AG04450 (cell line): ENCODE measurements around the gene TEX10. TPM values are rescaled to one million over a fixed set of nuclear protein-coding genes. Genes with fewer than 3 reads are reported as not detected.

Experiments
- CTCF ChIA-PET: fragments of 300-600, 350-600 bp; formaldehyde crosslinking; extraction: SDS; loops from one replicate; lab custom pipeline; 2022; ENCODE audit warnings: antibody characterized with exemption, inconsistent platforms; lab: Charles Lee
- POLR2A ChIA-PET: fragments of 350-600 bp; formaldehyde crosslinking; extraction: SDS; loops from one replicate; lab custom pipeline; 2021; ENCODE audit warnings: antibody characterized with exemption, inconsistent platforms; lab: Yijun Ruan, JAX
- DNase-seq: peaks from one replicate; pipeline ENCODE4 v3.0.0-alpha.2; 2011; ENCODE audit warnings: low read depth, low spot score
- H3K27ac ChIP-seq: one replicate; pipeline ENCODE4 v1.5.1; 2012; ENCODE audit warnings: low read depth, low read length, control low read depth
- H3K27me3 ChIP-seq: one replicate; pipeline ENCODE4 v1.6.0; 2012; ENCODE audit warnings: low read length; ENCODE audit not compliant: control insufficient read depth, insufficient read depth
- H3K4me3 ChIP-seq: 2 replicates; pipeline ENCODE4 v1.5.1; 2011; ENCODE audit warnings: mild to moderate bottlenecking, low read depth, low read length, control low read depth
- H3K9me3 ChIP-seq: 2 replicates; pipeline ENCODE4 v1.5.1; 2012; ENCODE audit warnings: low read length; ENCODE audit not compliant: control insufficient read depth, insufficient read depth
- polyA minus RNA-seq: library from RNA; depleted of rRNA, polyadenylated mRNA; stranded (reverse); fragments of >200 nt; gene quantifications from 2 replicates; pipeline ENCODE4 v1.2.3, GENCODE V29; 2011; rRNA and poly(A)+ RNA removed
- polyA plus RNA-seq: library from polyadenylated mRNA; depleted of rRNA; stranded (reverse); fragments of >200 nt; gene quantifications from 2 replicates; pipeline ENCODE4 v1.2.3, GENCODE V29; 2011; rRNA removed
- TF ChIP-seq, protein P1 (sequence below): IDR thresholded peaks from 2 replicates; pipeline ENCODE4 v1.5.1; 2011; ENCODE audit warnings: low read depth, low read length, control low read depth, inconsistent platforms

Gene TEX10
- polyA plus RNA-seq (25.1 and 31.5 TPM in 2 replicates), polyA minus RNA-seq (16.5 and 27.1 TPM in 2 replicates)

GRCh38 chr9:100352727-100353505 is at the start of gene TEX10:
Gene TEX10, minus strand, starts transcription at chr9:100352942. Its CDS starts 3,579 bp downstream, at chr9:100349363.
- ChIA-PET CTCF (interaction anchor here (0.7 to 1.8 kb wide), 3 partner anchors 28 to 457 kb away, joined by 4 to 7 read pairs (median 7); no protein-coding TSS in a partner anchor), POLR2A (interaction anchor here (0.6 to 1.5 kb wide), 4 partner anchors 59 to 96 kb away, joined by 3 to 5 read pairs (median 4); no protein-coding TSS in a partner anchor)
- Histone ChIP-seq H3K9me3 (no peaks in the 10 kb centered on the region; the same call in 1 of the 2 replicates), H3K27me3 (no peaks in the 10 kb centered on the region), H3K27ac (peak within 1 kb of the TSS; percentile 50), H3K4me3 (peak within 1 kb of the TSS; percentile 88)
- DNase-seq: peak; percentile 53
- TF ChIP-seq, protein P1, sequence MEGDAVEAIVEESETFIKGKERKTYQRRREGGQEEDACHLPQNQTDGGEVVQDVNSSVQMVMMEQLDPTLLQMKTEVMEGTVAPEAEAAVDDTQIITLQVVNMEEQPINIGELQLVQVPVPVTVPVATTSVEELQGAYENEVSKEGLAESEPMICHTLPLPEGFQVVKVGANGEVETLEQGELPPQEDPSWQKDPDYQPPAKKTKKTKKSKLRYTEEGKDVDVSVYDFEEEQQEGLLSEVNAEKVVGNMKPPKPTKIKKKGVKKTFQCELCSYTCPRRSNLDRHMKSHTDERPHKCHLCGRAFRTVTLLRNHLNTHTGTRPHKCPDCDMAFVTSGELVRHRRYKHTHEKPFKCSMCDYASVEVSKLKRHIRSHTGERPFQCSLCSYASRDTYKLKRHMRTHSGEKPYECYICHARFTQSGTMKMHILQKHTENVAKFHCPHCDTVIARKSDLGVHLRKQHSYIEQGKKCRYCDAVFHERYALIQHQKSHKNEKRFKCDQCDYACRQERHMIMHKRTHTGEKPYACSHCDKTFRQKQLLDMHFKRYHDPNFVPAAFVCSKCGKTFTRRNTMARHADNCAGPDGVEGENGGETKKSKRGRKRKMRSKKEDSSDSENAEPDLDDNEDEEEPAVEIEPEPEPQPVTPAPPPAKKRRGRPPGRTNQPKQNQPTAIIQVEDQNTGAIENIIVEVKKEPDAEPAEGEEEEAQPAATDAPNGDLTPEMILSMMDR: no peak

GRCh38 chr9:100401042-100401441 is 48.3 kb upstream of the TEX10 start:
- ChIA-PET POLR2A (no interaction called here), CTCF (no interaction called here)
- Histone ChIP-seq H3K9me3 (no peaks in the 10 kb centered on the region), H3K27me3 (no peaks in the 10 kb centered on the region), H3K27ac (no peak overlapping the region), H3K4me3 (no peak overlapping the region)
- no peak for DNase-seq
- TF ChIP-seq, protein P1: no peak

- Histone ChIP-seq H3K4me3 (no peak overlapping the region), H3K27ac (no peak overlapping the region), H3K27me3 (no peaks in the 10 kb centered on the region), H3K9me3 (peaks cover 5% of the 10 kb centered on the region; the same call in 1 of the 2 replicates)
- TF ChIP-seq, protein P1: no peak
- ChIA-PET CTCF (interaction anchor here (0.6 kb wide), 1 partner anchor 1425 kb away, joined by 4 read pairs; no protein-coding TSS in a partner anchor), POLR2A (no interaction called here)
- DNase-seq: no peak
Observed at GRCh38 chr9:100397529-100398266, 45.0 kb upstream of the TEX10 start.

DNA sequence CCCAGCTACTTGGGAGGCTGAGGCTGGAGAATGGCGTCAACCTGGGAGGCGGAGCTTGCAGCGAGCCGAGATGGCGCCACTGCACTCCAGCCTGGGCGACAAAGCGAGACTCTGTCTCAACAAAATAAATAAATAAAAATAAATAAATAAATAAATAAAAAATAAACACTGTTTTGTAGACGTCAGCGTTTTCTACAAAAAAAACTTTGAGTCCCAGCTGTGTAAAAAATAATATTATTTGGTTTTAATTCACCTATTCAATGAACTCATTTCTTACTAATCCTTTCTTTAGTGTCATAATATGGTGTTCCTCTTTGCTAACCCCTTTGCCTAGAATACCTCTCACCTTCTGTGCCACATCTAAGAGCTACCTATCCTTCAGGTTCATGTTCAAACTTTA is 44.0 kb upstream of the TEX10 start:
- CTCF ChIA-PET: no interaction called here
- Histone ChIP-seq H3K9me3 (peaks cover 8% of the 10 kb centered on the region; the same call in 1 of the 2 replicates), H3K4me3 (no peak overlapping the region), H3K27me3 (no peaks in the 10 kb centered on the region), H3K27ac (no peak overlapping the region)
- TF ChIP-seq, protein P1: no peak
- no peak for DNase-seq
- POLR2A ChIA-PET: no interaction called here
